HepG2 (cell line): ENCODE results near the gene IPO5. TPM values are rescaled to one million over a fixed set of nuclear protein-coding genes. Genes with fewer than 3 reads are reported as not detected.
"Not testable (repeated sequence)": the region's sequence is repeated elsewhere in the genome, so short reads cannot be mapped to it uniquely, and the experiment has no call there.

ENCODE experiments used
- ATAC-seq: fragments of 200-7000 bp; cut with Tn5 transposase; 3 replicates; pipeline ENCODE4 v1.9.1; 2020; ENCODE audit warnings: mild to moderate bottlenecking, moderate library complexity
- BruUV-seq: library from RNA; stranded (reverse); fragments of 400-500 nt; replicated peaks from 2 replicates; lab custom pipeline; 2021; lab: Mats Ljungman, UMichigan
- CTCF ChIA-PET: fragments of 300-600 bp; formaldehyde crosslinking; extraction: SDS; loops from one replicate; lab custom pipeline; 2021; ENCODE audit warnings: low total read pairs, inconsistent platforms, low intra/inter-chr PET ratio; lab: Yijun Ruan, JAX
- POLR2A ChIA-PET: fragments of 350-600 bp; sonication (Branson Sonifier 250); formaldehyde crosslinking; loops from one replicate; lab custom pipeline; 2020; ENCODE audit warnings: antibody characterized with exemption, inconsistent platforms; lab: Yijun Ruan, JAX
- DNase-seq: peaks from one replicate; pipeline ENCODE4 v3.0.0-alpha.2; 2015; ENCODE audit warnings: low spot score
- FAIRE-seq: peaks from 3 replicates; lab custom pipeline; 2011; peaks lifted over from hg19 to GRCh38; lab: Jason Lieb, UNC
- H2AFZ ChIP-seq: one replicate; pipeline ENCODE4 v1.6.1; 2011; ENCODE audit warnings: low read length, inconsistent platforms
- H3K27ac ChIP-seq: fragments of 300-600 bp; 3 replicates; pipeline ENCODE4 v1.8.0; 2011; ENCODE audit warnings: mixed run types, mild to moderate bottlenecking, mixed read lengths, low read length, inconsistent platforms; ENCODE audit not compliant: insufficient read depth; ENCODE audit errors: extremely low read length
- H3K27me3 ChIP-seq, 2 experiments: fragments of 200-600 bp in 1 of 2; 2 replicates in 1 of 2; 3 replicates in 1 of 2; pipeline versions ENCODE4 v1.6.0 to v1.8.0; 2011; ENCODE audit warnings: low read length in 2 of 2, mild to moderate bottlenecking in 2 of 2, moderate library complexity in 2 of 2, inconsistent platforms in 1 of 2; ENCODE audit not compliant: insufficient read depth in 2 of 2, control insufficient read depth in 1 of 2
- H3K36me3 ChIP-seq, 2 experiments: fragments of 200-600 bp in 1 of 2; replicated peaks in 1 of 2; 2 replicates in 1 of 2; 3 replicates in 1 of 2; pipeline versions ENCODE4 v1.5.1 to v1.8.0; 2011; ENCODE audit warnings: low read length in 2 of 2, inconsistent platforms in 1 of 2; ENCODE audit not compliant: insufficient read depth in 2 of 2, control insufficient read depth in 1 of 2
- H3K4me1 ChIP-seq: 2 replicates; pipeline ENCODE4 v1.5.1; 2012; ENCODE audit warnings: low read length, inconsistent platforms; ENCODE audit not compliant: insufficient read depth
- H3K4me2 ChIP-seq: 2 replicates; pipeline ENCODE4 v1.6.0; 2011; ENCODE audit warnings: low read depth, low read length, inconsistent platforms
- H3K4me3 ChIP-seq, 3 experiments: fragments of 200-600 bp in 1 of 3; sonication (generic), shearing (Covaris generic) in 1 of 3; replicated peaks in 1 of 3; 2 replicates each; pipeline ENCODE4 v1.5.1; 2011 to 2016; ENCODE audit warnings: low read length in 3 of 3, inconsistent platforms in 2 of 3, low read depth in 2 of 3, mild to moderate bottlenecking in 2 of 3, control low read depth in 1 of 3, mixed read lengths in 1 of 3; ENCODE audit not compliant: insufficient read depth in 1 of 3
- H3K79me2 ChIP-seq: one replicate; pipeline ENCODE4 v1.6.1; 2011; ENCODE audit warnings: low read length, inconsistent platforms; ENCODE audit not compliant: insufficient read depth
- H3K9ac ChIP-seq: 2 replicates; pipeline ENCODE4 v1.6.0; 2011; ENCODE audit warnings: mild to moderate bottlenecking, low read depth, low read length, inconsistent platforms; ENCODE audit not compliant: insufficient read depth
- H3K9me3 ChIP-seq: 2 replicates; pipeline ENCODE4 v1.5.1; 2012; ENCODE audit warnings: mild to moderate bottlenecking, low read length
- H4K20me1 ChIP-seq: 2 replicates; pipeline ENCODE4 v1.6.0; 2011; ENCODE audit warnings: inconsistent platforms, mild to moderate bottlenecking, low read length, moderate library complexity; ENCODE audit not compliant: insufficient read depth
- ARID4A ChIP-seq: sonication (generic); formaldehyde crosslinking; IDR thresholded peaks from 2 replicates; pipeline ENCODE4 v1.5.0; 2020; ENCODE audit warnings: mild to moderate bottlenecking, missing genetic modification reagents, borderline replicate concordance
- FOSL2 ChIP-seq: sonication (generic); formaldehyde crosslinking; IDR thresholded peaks from 2 replicates; pipeline ENCODE4 v1.4.0; 2020; ENCODE audit warnings: missing genetic modification reagents
- LCORL ChIP-seq, 2 experiments: fragments of 450-650 bp in 1 of 2; sonication (generic) in 1 of 2; formaldehyde crosslinking in 1 of 2; IDR thresholded peaks; 2 replicates each; pipeline versions ENCODE4 v1.5.0 to v1.6.1; 2017 to 2020; ENCODE audit warnings: antibody characterized with exemption in 1 of 2, missing genetic modification reagents in 1 of 2
- MAZ ChIP-seq, 2 experiments: sonication (generic) in 1 of 2; formaldehyde crosslinking in 1 of 2; IDR thresholded peaks; 2 replicates each; pipeline versions ENCODE4 v1.5.0 to v1.6.1; 2012 to 2020; ENCODE audit warnings: low read depth in 2 of 2, mild to moderate bottlenecking in 2 of 2, borderline replicate concordance in 1 of 2, improper control_type of control experiment in 1 of 2, low read length in 1 of 2, missing genetic modification reagents in 1 of 2, moderate library complexity in 1 of 2
- REST ChIP-seq, 2 experiments: IDR thresholded peaks; 2 replicates each; pipeline ENCODE4 v1.6.1; 2011 to 2012; ENCODE audit warnings: low read length in 2 of 2, borderline replicate concordance in 1 of 2, low read depth in 1 of 2, mild to moderate bottlenecking in 1 of 2, moderate library complexity in 1 of 2
- TMF1 ChIP-seq: sonication (generic); formaldehyde crosslinking; IDR thresholded peaks from 2 replicates; pipeline ENCODE4 v1.8.1; 2022; ENCODE audit warnings: low read depth, missing genetic modification reagents
- ZNF530 ChIP-seq: sonication (generic); formaldehyde crosslinking; IDR thresholded peaks from 2 replicates; pipeline ENCODE4 v1.5.0; 2020; ENCODE audit warnings: low read depth, mild to moderate bottlenecking, missing genetic modification reagents
- WGBS: methylation state at CpG from one replicate; pipeline ENCODE4 v1.1.6; 2017; ENCODE audit warnings: low lambda C conversion rate; 5-methylcytosine and 5-hydroxymethylcytosine counted together
- in situ Hi-C: cut with HindIII; loops from 2 replicates; pipeline ENCODE4 v1.10.0; 2017; ENCODE audit warnings: low pct_unique_long_range_greater_than_20kb; ENCODE audit not compliant: extremely low pct_ligation_motif_present
- intact Hi-C: fragments of 100-400 bp; cut with micrococcal nuclease; formaldehyde crosslinking; loops from one replicate; pipeline ENCODE4 v1.10.0; 2022; ENCODE audit not compliant: unreplicated experiment
- polyA plus RNA-seq, 8 experiments: library from polyadenylated mRNA; depleted of rRNA in 3 of 8; stranded (reverse) in 7 of 8; unstranded in 1 of 8; fragments of >200 nt; fragmentation: Illumina TruSeq in 4 of 8; extraction: Trizol in 4 of 8; gene quantifications; 2 replicates each; pipeline versions ENCODE4 v1.2.1 to v1.2.3, GENCODE V29; 2011 to 2016; ENCODE audit warnings: low read depth in 4 of 8, missing spikeins in 1 of 8, mixed read lengths in 1 of 8; ENCODE audit not compliant: insufficient read depth in 1 of 8
- total RNA-seq, 5 experiments: library from RNA; depleted of rRNA; stranded (reverse); fragments of >200 nt; fragmentation: Illumina TruSeq; extraction: Trizol; gene quantifications; 2 replicates each; pipeline ENCODE4 v1.2.3, GENCODE V29; 2016; ENCODE audit warnings: low read depth in 1 of 5

The IPO5 gene
- total and polyA plus RNA-seq, 2 of the 13 experiments (the other 11 are each of a cell fraction or from before 2014, with no cell fraction given): 155 to 242 TPM

- TF ChIP-seq FOSL2: no peak
Measured at GRCh38 chr13:97948041-97948440, 5.4 kb upstream of the IPO5 start (continued).

- DNase-seq, H2AFZ ChIP-seq, H3K27ac ChIP-seq, H3K9me3 ChIP-seq, in situ Hi-C loops, POLR2A ChIA-PET, H3K36me3 ChIP-seq, H3K4me3 ChIP-seq, intact Hi-C loops, CTCF ChIA-PET, ATAC-seq, H3K4me2 ChIP-seq, FAIRE-seq, H3K4me1 ChIP-seq, H3K9ac ChIP-seq, BruUV-seq, H3K79me2 ChIP-seq, H4K20me1 ChIP-seq: not testable (repeated sequence)
- WGBS: 85% methylated on average over 5 of the region's 5 CpGs
- H3K27me3 ChIP-seq: peaks cover 2 to 10% of the 10 kb centered on the region in 2 experiments; a peak in 1 of 5 replicates
Measured at GRCh38 chr13:97949316-97949715, 4.2 kb upstream of the IPO5 start.

GRCh38 chr13:97951376-97951775 is 2.1 kb upstream of the IPO5 start:
- ChIA-PET POLR2A (no interaction called here), CTCF (no interaction called here)
- H3K79me2 ChIP-seq: no peaks in the 10 kb centered on the region
- H3K9ac ChIP-seq: no peak overlapping the region
- no peak for FAIRE-seq
- no peak overlapping the region for H2AFZ ChIP-seq
- no peaks in the 10 kb centered on the region for H4K20me1 ChIP-seq
- peaks cover 2 to 14% of the 10 kb centered on the region in 2 experiments; a peak in 3 of 5 replicates for H3K27me3 ChIP-seq
- no peak for DNase-seq
- no peaks in the 10 kb centered on the region for H3K4me1 ChIP-seq
- no peaks in the 10 kb centered on the region for H3K36me3 ChIP-seq
- in situ Hi-C loops (no loop called here), intact Hi-C loops (no loop called here)
- no peak for ATAC-seq
- BruUV-seq: no TSS peak
- no peak overlapping the region for H3K4me2 ChIP-seq
- H3K4me3 ChIP-seq: no peak overlapping the region
- no peak overlapping the region for H3K27ac ChIP-seq
- H3K9me3 ChIP-seq: no peaks in the 10 kb centered on the region
- 23% methylated on average over 4 of the region's 4 CpGs for WGBS
- TF ChIP-seq ZNF530 (CRISPR knock-in tag) (no peak), LCORL (IDR thresholded peaks at IDR 0.05) (no peak), LCORL (CRISPR knock-in tag; IDR thresholded peaks at IDR 0.05) (no peak), ARID4A (no peak), TMF1 (no peak), MAZ (IDR thresholded peaks at IDR 0.05; ENCODE audit: borderline replicate concordance, low read depth, low read length) (no peak), MAZ (CRISPR knock-in tag; IDR thresholded peaks at IDR 0.05; ENCODE audit: low read depth) (no peak), REST (IDR thresholded peaks at IDR 0.05; ENCODE audit: borderline replicate concordance in 1 of 2, low read depth in 1 of 2, low read length in 2 of 2) (no peak)
